Fibroblast of pulmonary artery (primary cell): ENCODE data around the gene CHST14.

Source experiments
- DNase-seq: peaks from one replicate; pipeline ENCODE4 v3.0.0-alpha.2; 2010; ENCODE audit warnings: low read depth
- H3K4me3 ChIP-seq: replicated peaks from 2 replicates; pipeline ENCODE4 v1.5.1; 2011; ENCODE audit warnings: low read depth, mild to moderate bottlenecking, control low read depth, low read length, moderate library complexity
- TF ChIP-seq, protein P1 (sequence below): IDR thresholded peaks from 2 replicates; pipeline ENCODE4 v1.5.1; 2011; ENCODE audit warnings: mild to moderate bottlenecking, control low read depth, low read length, inconsistent platforms; ENCODE audit errors: missing control alignments

CHST14 gene

DNA sequence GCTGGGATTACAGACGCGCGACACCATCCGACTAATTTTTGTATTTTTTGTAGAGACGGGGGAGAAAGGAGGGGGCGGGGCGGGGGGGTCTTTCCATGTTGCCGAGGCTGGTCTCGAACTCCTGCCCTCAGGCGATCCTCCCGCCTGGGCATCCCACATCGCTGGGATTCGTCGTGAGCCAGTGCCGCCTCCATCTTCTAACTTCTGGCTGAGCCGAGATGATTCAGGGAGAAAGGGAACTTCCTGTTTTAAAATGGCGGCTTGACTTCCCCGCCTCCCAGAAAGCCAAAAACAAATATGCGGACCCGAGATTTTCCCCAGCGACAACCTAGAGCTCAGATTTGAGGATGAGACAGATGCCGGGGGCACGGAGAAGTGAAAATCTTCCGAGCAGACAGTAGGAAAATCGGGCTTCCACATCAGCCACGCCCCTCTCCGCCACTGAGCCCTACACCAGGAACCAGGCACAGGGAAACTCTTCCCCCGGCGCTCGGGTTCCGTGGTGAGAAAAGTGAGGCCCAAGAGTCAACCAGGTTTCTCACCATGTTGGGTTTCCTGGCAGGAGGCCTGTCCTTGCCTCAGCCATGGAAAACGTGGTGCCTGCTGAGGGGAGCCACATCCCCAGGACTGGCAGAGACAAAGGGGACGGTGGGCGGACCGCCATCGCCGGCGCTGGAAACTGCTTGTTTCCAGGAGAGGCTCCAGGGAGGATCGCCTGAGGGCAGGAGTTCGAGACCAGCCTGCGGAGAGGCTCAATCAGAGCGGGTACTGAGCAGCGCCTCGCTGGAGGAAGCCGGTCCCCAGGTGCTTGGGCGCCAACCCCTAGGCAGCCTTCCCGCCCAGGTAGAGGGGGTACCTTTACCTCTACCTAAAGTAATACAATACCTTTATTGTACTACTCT lies 18.7 kb downstream of the CHST14 start:
- H3K4me3 ChIP-seq: no peak overlapping the region
- TF ChIP-seq, protein P1, sequence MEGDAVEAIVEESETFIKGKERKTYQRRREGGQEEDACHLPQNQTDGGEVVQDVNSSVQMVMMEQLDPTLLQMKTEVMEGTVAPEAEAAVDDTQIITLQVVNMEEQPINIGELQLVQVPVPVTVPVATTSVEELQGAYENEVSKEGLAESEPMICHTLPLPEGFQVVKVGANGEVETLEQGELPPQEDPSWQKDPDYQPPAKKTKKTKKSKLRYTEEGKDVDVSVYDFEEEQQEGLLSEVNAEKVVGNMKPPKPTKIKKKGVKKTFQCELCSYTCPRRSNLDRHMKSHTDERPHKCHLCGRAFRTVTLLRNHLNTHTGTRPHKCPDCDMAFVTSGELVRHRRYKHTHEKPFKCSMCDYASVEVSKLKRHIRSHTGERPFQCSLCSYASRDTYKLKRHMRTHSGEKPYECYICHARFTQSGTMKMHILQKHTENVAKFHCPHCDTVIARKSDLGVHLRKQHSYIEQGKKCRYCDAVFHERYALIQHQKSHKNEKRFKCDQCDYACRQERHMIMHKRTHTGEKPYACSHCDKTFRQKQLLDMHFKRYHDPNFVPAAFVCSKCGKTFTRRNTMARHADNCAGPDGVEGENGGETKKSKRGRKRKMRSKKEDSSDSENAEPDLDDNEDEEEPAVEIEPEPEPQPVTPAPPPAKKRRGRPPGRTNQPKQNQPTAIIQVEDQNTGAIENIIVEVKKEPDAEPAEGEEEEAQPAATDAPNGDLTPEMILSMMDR: no peak
- no peak for DNase-seq

DNA sequence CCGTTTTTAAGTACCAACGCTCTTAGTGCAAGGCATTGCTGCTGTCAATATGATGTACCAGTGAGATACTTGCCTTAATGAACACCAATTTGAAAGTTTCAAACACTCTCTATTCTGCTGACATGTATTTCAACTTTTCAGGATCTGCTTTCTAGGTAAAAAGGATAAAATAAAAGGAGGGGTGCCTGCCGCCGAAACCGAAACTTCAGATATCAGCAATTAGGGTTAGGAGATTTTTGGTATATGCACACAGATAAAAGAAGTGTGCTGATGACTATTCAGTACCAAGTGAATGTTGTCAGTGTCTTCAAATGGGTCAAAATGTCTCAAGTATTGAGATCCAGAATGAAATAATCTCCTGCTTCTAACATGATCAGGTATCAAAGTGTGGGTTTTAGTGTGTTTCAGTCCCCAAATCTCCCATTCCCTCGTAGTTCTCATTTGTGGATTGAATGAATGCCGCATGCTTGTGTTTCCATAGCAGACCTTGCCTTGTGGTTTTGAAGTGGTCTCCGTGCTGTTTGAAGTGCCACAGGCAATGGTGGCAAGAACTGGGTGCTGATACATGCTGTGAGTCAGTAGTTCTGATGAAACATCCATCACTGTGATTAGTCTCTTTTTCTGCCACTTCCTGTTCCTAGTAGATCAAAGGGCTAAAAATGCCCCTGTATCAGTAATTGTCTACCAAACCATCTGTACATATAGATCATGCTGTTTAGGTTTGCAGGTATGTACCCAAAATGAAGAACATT lies 22.5 kb downstream of the CHST14 start:
- TF ChIP-seq, protein P1: no peak
- DNase-seq: no peak
- no peak overlapping the region for H3K4me3 ChIP-seq

DNA sequence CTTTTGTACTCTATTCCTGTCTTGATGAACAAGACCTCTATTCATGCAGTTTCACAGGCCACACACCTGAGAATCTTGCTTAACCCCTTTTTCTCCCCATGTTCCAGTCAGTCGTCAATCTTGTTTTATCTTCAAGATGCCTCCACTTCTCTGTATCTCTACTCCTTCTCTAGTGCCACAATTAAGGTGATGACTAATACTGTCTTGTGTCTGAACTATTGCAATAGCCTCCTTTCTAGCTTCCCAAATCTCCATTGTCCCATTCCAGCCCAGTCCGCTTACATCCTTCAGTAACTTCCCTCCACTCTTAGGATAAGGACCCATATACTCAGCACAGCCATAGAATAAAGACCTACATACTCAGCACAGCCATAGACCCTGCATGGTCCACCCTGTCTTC lies 24.7 kb downstream of the CHST14 start:
- no peak overlapping the region for H3K4me3 ChIP-seq
- no peak for DNase-seq
- TF ChIP-seq, protein P1: no peak

DNA sequence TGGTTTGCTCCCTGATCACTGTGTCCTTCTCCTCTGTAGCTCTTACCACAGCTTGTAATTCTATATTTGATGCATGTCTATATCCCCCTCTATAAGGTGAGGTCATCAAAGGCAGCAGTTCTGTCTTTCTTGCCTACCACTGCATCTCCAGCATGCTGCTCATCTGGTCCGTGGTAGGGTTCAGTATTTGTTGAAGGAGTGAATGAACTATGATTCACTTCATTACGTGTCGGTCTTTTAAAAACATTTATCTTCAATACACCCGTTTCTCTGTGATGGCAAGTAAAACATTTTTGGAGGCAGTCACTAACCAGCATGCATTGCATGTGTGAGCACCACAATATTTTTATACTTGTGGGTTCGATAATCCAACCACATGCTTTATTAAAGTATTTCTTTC lies 27.6 kb downstream of the CHST14 start:
- no peak for DNase-seq
- TF ChIP-seq, protein P1: no peak
- no peak overlapping the region for H3K4me3 ChIP-seq

DNA sequence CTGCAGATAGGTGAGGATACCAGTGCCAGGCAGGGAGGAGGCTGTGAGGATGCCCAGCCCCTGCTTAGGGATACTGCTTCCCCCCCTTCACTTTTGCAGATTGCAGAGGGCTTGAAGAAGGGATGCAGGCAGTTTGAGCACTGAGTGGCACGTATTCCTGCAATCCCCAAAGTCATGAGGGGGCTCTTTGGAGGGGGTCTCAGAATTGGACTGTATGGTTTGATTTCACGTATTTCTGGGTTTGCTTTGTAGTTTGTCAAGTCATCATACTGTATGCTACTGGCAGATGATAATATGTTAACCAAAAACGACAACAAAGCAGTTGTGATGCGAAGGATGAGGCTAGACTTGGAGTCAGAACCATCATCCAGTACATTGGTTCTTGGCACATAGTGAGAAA lies 28.1 kb downstream of the CHST14 start:
- TF ChIP-seq, protein P1: no peak
- H3K4me3 ChIP-seq: no peak overlapping the region
- no peak for DNase-seq

DNA sequence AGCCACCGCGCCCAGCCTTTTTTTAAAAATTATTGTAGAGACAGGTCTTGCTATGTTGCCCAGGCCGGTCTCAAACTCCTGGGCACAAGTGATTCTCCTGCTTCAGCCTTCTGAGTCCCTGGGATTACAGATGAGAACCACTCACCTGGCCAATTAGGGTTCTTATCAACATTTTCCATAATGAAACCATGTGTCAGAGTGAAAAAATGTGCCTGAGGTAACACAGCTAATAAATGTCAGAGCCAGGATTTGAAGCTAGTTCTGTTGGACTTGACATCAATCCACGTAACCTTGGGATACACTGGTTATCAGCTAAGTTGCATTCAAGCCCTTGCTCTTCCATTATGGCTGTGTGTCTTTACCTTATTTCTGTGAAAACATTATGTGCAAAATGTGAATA lies 29.1 kb downstream of the CHST14 start:
- H3K4me3 ChIP-seq: no peak overlapping the region
- DNase-seq: no peak
- TF ChIP-seq, protein P1: no peak
